Measurements from ENCODE around the gene CXCL6. TPM values are rescaled to one million over a fixed set of nuclear protein-coding genes. Genes with fewer than 3 reads are reported as not detected.
A peak's percentile ranks its signal among the peaks of the same experiment; 100 is the strongest.

CXCL6 gene
- total RNA-seq, 4 donors from 2014 or later: 1.8 to 15.8 (median 3.1) TPM; not detected in 1

GRCh38 chr4:73822812-73823504, 13.5 kb upstream of the CXCL6 start:
- DNase-seq (ENCODE audit: low spot score) (no peak), ATAC-seq (ENCODE audit: low FRiP score) (no peak)
- no peak for TF ChIP-seq CTCF (IDR thresholded peaks at IDR 0.05)

GRCh38 chr4:73823760-73824159, 12.7 kb upstream of the CXCL6 start:
- no peak for TF ChIP-seq CTCF (IDR thresholded peaks at IDR 0.05)
- DNase-seq (ENCODE audit: low spot score) (no peak), ATAC-seq (ENCODE audit: low FRiP score) (peak; percentile 64)

GRCh38 chr4:73828956-73829355, 7.5 kb upstream of the CXCL6 start:
- no peak for TF ChIP-seq CTCF (IDR thresholded peaks at IDR 0.05)
- DNase-seq (ENCODE audit: low spot score): no peak
- ATAC-seq (ENCODE audit: low FRiP score): no peak

GRCh38 chr4:73831569-73831968, 4.9 kb upstream of the CXCL6 start:
- TF ChIP-seq CTCF (IDR thresholded peaks at IDR 0.05): no peak
- ATAC-seq (ENCODE audit: low FRiP score) (no peak), DNase-seq (ENCODE audit: low spot score) (no peak)

- DNase-seq (ENCODE audit: low spot score) (no peak), ATAC-seq (ENCODE audit: low FRiP score) (no peak)
- no peak for TF ChIP-seq CTCF (IDR thresholded peaks at IDR 0.05)
These were observed 3.7 kb upstream of the CXCL6 start for GRCh38 chr4:73832651-73833237.

GRCh38 chr4:73839071-73839470, 2.6 kb downstream of the CXCL6 start:
- ATAC-seq (ENCODE audit: low FRiP score): no peak
- no peak for TF ChIP-seq CTCF (IDR thresholded peaks at IDR 0.05)
- no peak for DNase-seq (ENCODE audit: low spot score)

GRCh38 chr4:73839715-73840114, 3.2 kb downstream of the CXCL6 start:
- ATAC-seq (ENCODE audit: low FRiP score) (no peak), DNase-seq (ENCODE audit: low spot score) (no peak)
- TF ChIP-seq CTCF (IDR thresholded peaks at IDR 0.05): no peak
